ENCODE data around the gene TBC1D22A.

TBC1D22A gene

GRCh38 chr22:47019012-47019790 is 256.8 kb downstream of the TBC1D22A start:
- DNase-seq = no peak

GRCh38 chr22:47020166-47020565 is 257.7 kb downstream of the TBC1D22A start:
- DNase-seq = no peak

- no peak for DNase-seq
These were observed 259.1 kb downstream of the TBC1D22A start for GRCh38 chr22:47021371-47022074.

- no peak for DNase-seq
These were observed 259.6 kb downstream of the TBC1D22A start for GRCh38 chr22:47022075-47022473.

DNA sequence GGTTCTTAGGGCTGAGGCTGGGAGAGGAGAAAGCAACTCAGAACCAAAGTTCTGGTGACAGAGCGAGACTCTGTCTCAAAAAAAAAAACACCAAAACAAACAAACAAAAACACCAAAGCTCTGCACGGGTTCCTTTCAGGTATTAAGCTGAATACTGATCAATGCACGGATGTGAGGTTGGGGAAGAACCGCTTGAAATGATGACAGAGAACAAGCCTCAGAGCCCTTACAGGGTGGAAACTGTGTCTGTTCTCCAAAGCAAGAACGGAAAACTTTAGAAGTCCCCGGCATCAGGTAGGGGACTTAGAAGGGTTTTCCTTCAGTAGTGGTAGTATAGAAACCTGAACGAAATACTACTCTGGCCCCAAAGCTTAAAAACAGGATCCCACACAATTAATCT is 260.0 kb downstream of the TBC1D22A start:
- no peak for DNase-seq

DNA sequence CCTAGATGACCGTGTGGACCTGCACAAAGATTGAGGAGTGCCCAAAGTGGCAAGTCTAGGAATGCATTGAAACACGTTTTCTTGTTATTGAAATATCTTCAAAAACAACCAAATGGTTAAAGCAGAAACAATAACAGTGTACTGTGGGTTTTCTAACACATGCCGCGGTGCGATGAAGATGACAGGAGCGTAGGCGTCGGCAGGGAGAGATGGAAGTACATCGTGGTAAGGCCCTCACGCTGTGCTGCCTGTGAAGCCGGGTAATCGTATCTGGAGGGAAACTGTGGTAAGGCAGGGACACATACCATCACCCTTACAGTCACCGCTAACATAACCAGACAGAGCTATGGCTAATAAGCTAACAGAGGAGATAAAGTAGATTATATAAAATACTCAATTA is 261.4 kb downstream of the TBC1D22A start:
- DNase-seq = no peak

GRCh38 chr22:47027766-47028165 is 265.3 kb downstream of the TBC1D22A start:
- no peak for DNase-seq

DNA sequence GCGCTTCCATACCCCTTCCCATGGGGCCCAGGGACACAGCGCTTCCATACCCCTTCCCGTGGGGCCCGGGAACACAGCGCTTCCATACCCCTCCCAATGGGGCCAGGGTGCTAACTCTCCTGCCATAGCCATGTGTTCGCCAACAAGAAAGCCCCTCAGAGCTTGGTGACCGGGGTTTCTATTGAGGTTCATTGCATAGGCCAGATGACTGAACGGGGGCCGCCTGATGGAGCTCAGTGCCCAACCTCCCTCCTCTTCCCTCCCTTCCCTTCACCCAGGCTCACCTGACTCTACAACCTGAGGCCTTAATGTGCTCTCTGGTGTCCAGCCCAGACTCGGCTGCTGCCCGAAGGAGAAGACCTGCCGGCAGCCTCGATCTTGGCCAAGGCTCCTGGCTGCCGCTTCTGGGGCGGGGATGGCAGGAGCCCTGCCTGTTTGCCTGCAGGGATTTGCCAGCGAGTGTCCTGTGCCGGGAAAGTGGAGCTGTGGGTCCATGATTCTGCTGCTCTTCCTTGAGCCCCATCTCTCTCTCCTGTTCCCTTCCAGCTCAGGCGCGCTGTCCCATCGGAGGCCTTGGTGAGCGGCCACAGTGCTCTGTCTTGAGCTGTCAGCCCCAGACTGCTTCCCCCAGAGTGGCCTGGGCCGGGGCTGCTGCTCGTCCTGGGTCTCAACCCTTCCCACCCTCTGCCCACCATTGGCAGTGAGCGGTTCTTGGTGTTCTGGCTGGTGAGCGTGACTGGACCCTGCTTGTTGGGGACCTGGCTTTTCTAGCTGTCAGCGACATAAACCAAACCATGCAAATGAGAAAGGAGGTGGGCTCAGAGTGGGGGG is 267.0 kb downstream of the TBC1D22A start:
- DNase-seq = no peak

DNA sequence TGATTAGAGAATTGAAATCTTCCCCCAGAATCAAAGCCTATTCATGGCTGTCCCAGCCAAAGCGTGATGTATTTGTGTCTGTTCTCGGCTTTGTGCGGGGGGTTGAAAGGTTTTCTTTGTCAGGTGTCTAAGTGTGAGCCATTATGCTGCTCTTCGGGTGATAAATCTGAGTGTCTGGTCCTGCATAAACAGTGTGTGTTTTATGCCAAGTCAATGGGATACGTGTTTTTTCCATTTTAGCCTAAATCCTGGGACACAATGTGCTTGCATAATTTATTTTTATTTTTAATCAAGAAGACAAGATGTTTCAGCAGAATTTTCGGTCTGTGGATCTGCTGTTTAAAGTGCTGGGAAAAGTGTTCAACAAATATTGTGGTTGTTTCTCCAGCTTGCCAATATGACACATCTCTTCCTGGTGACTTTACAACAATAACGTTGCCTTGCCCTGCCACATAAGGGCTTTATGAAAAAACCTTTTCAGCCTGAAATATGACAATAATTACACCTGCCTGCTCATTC is 267.8 kb downstream of the TBC1D22A start:
- DNase-seq = peak; percentile 25

DNA sequence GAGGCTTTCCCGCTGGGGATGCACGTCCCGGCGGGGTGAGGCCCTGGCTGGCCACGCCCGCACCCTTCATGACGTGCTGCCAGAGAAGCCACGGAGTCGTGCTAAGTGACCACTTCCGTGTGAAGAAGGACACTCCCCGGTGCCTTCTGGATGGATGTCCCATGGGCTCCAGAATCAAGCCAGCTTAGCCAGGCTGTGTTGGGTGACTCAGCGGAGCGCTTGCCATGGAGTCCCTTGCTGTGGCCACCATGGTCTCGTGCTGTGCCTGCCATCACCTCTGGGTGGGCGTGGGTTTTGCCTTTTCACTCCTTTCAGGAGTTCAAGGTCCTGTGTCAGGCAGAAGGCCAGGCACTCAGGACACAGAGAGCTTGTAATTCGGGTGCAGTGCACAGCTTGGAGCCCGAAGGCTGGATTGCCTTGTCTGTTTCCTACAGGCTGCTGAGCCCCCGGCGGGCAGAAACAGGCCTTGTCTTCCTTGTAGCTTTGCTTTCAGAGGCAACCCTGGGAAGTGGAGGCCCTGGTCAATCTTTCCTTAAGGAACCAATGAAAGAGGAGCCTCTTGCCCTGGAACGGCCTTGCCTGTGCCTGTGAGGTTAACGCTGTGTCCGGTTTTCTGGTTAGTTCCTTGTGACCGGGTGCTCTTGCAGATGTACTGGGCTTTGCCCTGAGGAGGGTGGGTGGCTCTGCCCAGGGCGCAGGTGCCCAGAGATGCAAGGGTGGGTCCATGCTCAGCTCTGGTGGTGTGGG is 268.6 kb downstream of the TBC1D22A start:
- DNase-seq = no peak

DNA sequence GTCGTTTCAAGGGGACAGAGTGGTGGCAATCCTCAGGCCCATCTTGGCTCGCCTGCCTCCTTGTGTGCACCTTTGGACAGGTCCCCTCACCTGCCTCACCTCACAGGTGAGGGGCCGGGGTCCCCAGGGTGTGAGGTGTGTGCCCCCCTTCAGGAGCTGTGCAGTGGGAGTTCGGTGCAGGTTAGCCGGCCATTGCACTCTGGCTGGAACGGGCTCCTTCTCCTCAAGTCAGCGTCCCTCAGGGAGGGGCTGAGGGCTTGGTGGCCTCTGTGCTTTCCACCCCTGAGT is 269.1 kb downstream of the TBC1D22A start:
- no peak for DNase-seq

GRCh38 chr22:47032091-47032943 is 269.9 kb downstream of the TBC1D22A start:
- DNase-seq = no peak

DNA sequence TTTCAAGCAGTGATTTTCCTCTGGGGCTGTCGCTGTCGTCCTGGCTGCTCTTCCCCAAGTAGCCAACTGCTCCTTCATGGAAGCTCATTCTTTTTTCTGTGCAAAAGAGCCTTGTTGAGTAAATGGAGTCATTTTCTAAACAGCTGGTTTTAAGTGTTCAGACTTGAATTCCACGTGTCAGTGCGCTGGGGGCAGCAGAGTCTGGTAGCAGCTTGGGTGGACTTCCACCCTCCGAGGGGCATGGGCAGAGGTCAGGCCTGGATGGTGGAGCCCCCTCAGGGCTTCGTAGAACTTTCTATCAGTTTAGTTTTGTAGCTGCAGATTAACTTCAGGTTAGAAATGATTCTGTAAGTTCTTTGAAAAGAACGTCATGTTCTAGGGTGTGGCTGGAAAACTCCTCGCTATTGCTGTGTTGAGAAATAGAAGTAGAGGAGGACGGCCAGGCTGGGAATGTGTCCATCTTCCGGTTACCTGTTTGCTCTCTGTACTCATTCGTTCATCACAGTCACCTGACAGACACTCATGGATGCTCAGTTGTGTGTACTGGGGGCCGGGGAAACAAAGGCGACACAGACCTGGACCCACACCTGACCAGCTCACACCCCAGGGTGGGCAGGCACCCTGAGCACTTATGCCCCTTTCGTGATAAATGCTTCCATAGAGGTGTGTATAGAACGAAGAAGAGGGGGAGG is 270.7 kb downstream of the TBC1D22A start:
- no peak for DNase-seq

DNA sequence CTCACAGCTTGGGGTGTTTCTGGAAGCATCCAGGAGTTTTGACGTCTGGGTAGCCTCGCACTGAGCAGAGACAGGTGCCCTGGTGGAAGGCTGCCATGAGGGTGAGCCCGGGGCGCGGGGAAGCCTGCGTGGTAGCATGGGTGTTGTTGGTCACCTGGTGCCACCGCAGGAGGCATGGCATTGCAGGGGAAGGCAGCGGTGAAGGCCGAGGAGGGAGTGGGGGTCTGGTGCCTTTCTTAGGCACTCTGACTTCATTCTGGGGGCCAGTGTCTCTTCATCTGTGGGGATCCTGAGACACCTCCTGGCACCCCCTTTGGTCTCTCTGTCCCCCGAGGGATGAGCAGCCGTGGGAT is 271.2 kb downstream of the TBC1D22A start:
- no peak for DNase-seq

GRCh38 chr22:47034076-47034808 is 271.8 kb downstream of the TBC1D22A start:
- no peak for DNase-seq

DNA sequence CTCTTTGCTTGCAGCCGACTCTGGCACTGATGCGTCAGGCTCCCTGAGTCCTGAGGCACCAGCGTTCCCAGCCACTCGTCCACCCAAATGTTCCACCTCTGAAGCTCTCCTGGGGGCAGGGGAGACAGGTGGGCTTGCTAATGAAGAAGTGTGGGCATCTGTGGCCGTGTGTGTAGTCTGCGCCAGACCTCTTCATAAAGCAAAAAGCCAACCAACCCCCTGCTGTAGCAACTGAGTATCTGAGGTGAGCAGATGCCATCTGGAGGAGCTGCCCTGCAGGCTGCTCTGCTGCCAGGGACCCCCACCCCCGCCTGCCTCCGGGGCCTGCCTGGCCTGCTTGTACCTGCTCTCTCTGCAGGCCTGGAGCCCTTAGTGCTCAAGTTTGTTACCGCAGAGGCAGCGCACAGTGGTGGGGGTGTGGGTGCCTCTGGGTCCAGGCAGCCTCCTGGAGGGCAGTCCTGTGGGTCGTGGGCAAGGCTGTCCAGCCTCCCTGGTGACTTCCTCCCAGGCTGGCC is 272.5 kb downstream of the TBC1D22A start:
- no peak for DNase-seq

DNA sequence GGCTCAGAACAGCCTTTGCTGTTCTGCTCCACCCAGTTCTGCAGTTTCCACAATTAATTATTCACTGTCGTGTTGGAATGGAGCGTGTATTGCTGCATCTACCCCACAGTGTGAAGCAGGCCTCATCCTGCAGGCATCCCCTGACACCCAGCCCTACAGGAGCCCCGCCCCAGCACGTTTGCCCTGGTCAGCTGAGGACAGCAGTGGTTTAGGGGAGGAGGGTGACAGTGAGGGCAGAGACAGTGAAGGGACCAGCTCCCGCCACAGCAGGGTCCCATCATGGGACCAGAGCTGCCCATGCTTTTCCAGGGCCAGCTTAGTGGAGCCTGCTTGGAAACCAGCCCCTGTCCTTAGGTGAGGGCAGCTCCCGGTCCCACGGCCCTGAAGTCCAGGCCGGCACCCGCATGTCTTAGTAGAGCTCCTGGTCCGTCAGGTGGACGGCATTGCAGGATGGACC is 273.0 kb downstream of the TBC1D22A start:
- DNase-seq = no peak

DNA sequence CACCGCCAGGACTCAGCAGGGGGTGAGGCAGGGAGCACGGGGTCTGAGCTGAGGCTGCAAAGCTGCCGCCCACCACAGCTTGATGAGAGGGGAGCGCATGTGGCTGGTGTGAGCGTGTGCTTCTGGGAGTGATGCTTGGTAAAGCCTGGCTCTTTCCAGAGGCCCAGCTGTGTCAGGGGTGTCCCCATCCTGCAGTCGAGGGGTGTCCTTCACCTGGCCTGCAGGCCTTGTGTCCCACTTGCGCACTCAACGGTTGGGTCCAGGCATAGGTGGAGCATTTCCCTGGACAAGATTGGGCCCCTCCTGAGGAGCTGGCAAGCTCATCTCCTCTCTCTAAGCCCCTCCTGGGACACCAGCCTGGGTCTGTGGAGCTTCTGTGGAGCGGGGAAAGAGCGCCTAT is 273.9 kb downstream of the TBC1D22A start:
- DNase-seq = no peak

DNA sequence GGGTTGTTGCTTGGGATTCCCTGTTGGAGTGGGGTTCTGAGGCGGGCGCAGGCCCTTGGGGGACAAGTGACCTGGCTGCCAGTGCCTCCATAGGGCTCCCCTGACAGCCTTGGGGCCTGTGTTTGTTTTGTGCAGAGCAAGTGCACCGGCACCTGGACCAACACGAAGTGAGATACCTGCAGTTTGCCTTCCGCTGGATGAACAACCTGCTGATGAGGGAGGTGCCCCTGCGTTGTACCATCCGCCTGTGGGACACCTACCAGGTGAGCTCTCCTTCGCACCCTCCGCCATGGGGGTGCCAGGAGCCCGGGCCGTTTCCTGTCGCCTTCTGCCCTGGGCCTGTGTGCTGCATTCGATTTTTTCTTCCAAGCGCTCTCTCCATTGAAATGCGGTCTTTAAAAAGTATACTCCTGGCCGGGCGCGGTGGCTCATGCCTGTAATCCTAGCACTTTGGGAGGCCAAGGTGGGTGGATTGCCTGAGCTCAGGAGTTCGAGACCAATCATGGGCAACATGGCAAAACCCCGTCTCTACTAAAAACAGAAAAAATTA is 274.6 kb downstream of the TBC1D22A start:
- DNase-seq = no peak
